Measurements from ENCODE around the gene ATG7.

Gene ATG7

DNA sequence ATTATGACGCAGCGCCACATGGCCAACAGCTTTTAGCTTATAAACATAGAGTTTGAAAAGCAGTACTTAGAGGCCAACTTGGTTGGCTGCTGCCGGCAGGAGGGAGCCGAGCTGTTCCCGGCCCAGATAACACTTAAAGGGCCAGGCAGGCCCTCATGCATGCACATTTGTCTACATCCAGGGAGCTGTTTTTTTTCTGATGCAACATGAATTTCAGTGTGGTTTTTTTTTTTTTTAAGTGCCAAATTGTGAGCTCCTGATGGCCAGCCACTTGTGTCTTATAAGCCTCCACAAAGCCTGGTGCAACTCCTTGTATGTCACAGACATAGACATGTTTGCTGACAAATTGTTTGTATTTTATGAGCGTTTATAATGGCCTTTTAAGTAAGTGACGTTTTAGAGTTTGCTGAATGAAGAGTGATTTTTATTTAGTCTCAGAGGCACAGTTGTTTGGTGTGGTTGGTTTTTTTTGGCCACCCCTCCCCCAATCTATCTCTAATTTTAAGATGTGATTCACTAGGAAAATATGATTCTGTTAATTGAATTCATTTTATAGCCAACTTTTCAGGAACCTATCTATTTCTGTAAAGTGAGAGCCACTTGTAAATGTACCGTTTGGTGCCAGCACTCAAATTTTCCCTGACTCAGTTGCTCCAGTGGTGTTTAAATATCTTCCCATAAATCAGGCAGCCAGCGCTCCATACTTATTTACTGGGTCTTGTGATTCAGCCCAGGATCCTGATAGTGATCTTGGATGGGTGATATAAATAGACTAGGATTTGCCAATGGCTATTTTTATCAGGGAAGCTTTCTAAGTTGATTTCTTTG is 237.2 kb downstream of the ATG7 start (continued):
- TF ChIP-seq TCF7L2 (IDR thresholded peaks at IDR 0.05; ENCODE audit: borderline replicate concordance, low read depth, low read length) (peak; percentile 8; the same call in 1 of the 2 replicates), ZNF121 (tag by site-specific recombination; IDR thresholded peaks at IDR 0.05) (no peak), GLIS2 (tag by site-specific recombination; IDR thresholded peaks at IDR 0.05) (0 out of 2 replicates have a peak, but pooled peaks have one; percentile 21), ZNF114 (tag by site-specific recombination; IDR thresholded peaks at IDR 0.05) (no peak), TRIM28 (IDR thresholded peaks at IDR 0.05; ENCODE audit: borderline replicate concordance, low read length) (no peak), ZNF335 (tag by site-specific recombination; conservative IDR thresholded peaks at IDR 0.05) (peak; percentile 80), ZNF558 (tag by site-specific recombination; IDR thresholded peaks at IDR 0.05) (peak; percentile 83; the same call in 1 of the 2 replicates), ZNF843 (tag by site-specific recombination; IDR thresholded peaks at IDR 0.05) (peak; percentile 91), ZNF416 (tag by site-specific recombination; IDR thresholded peaks at IDR 0.05) (no peak), ZNF670 (tag by site-specific recombination; IDR thresholded peaks at IDR 0.05; ENCODE audit: low read depth) (no peak), ZNF76 (tag by site-specific recombination; IDR thresholded peaks at IDR 0.05; ENCODE audit: borderline replicate concordance, low read depth) (peak; percentile 12; the same call in 1 of the 2 replicates), EGR2 (tag by site-specific recombination; IDR thresholded peaks at IDR 0.05; ENCODE audit: low read depth) (no peak), ZNF561 (tag by site-specific recombination; IDR thresholded peaks at IDR 0.05; ENCODE audit: borderline replicate concordance) (peak; percentile 95), ZNF624 (tag by site-specific recombination; IDR thresholded peaks at IDR 0.05) (no peak), ZNF510 (tag by site-specific recombination; IDR thresholded peaks at IDR 0.05; ENCODE audit: insufficient replicate concordance) (no peak), ZNF184 (tag by site-specific recombination; IDR thresholded peaks at IDR 0.05) (no peak; the same call in 1 of the 2 replicates), SP7 (tag by site-specific recombination; IDR thresholded peaks at IDR 0.05) (peak; percentile 66), OSR2 (tag by site-specific recombination; IDR thresholded peaks at IDR 0.05) (peak; percentile 99), HOXA7 (CRISPR knock-in tag; IDR thresholded peaks at IDR 0.05; ENCODE audit: borderline replicate concordance) (no peak), ZNF341 (tag by site-specific recombination; IDR thresholded peaks at IDR 0.05; ENCODE audit: low read depth) (peak; percentile 93), ZNF16 (tag by site-specific recombination; IDR thresholded peaks at IDR 0.05; ENCODE audit: low read depth) (no peak), ZEB2 (tag by site-specific recombination; IDR thresholded peaks at IDR 0.05) (peak; percentile 99), ZBTB20 (tag by site-specific recombination; IDR thresholded peaks at IDR 0.05) (peak; percentile 77), ZNF324 (tag by site-specific recombination; IDR thresholded peaks at IDR 0.05) (peak; percentile 75; the same call in 1 of the 2 replicates), ZNF133 (tag by site-specific recombination; IDR thresholded peaks at IDR 0.05) (no peak), KLF1 (tag by site-specific recombination; IDR thresholded peaks at IDR 0.05) (peak; percentile 29; the same call in 1 of the 2 replicates)
- TF ChIP-seq, protein P1, sequence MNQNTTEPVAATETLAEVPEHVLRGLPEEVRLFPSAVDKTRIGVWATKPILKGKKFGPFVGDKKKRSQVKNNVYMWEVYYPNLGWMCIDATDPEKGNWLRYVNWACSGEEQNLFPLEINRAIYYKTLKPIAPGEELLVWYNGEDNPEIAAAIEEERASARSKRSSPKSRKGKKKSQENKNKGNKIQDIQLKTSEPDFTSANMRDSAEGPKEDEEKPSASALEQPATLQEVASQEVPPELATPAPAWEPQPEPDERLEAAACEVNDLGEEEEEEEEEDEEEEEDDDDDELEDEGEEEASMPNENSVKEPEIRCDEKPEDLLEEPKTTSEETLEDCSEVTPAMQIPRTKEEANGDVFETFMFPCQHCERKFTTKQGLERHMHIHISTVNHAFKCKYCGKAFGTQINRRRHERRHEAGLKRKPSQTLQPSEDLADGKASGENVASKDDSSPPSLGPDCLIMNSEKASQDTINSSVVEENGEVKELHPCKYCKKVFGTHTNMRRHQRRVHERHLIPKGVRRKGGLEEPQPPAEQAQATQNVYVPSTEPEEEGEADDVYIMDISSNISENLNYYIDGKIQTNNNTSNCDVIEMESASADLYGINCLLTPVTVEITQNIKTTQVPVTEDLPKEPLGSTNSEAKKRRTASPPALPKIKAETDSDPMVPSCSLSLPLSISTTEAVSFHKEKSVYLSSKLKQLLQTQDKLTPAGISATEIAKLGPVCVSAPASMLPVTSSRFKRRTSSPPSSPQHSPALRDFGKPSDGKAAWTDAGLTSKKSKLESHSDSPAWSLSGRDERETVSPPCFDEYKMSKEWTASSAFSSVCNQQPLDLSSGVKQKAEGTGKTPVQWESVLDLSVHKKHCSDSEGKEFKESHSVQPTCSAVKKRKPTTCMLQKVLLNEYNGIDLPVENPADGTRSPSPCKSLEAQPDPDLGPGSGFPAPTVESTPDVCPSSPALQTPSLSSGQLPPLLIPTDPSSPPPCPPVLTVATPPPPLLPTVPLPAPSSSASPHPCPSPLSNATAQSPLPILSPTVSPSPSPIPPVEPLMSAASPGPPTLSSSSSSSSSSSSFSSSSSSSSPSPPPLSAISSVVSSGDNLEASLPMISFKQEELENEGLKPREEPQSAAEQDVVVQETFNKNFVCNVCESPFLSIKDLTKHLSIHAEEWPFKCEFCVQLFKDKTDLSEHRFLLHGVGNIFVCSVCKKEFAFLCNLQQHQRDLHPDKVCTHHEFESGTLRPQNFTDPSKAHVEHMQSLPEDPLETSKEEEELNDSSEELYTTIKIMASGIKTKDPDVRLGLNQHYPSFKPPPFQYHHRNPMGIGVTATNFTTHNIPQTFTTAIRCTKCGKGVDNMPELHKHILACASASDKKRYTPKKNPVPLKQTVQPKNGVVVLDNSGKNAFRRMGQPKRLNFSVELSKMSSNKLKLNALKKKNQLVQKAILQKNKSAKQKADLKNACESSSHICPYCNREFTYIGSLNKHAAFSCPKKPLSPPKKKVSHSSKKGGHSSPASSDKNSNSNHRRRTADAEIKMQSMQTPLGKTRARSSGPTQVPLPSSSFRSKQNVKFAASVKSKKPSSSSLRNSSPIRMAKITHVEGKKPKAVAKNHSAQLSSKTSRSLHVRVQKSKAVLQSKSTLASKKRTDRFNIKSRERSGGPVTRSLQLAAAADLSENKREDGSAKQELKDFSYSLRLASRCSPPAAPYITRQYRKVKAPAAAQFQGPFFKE (tag by site-specific recombination; IDR thresholded peaks at IDR 0.05; ENCODE audit: borderline replicate concordance), result no peak
- TF ChIP-seq, protein P2, sequence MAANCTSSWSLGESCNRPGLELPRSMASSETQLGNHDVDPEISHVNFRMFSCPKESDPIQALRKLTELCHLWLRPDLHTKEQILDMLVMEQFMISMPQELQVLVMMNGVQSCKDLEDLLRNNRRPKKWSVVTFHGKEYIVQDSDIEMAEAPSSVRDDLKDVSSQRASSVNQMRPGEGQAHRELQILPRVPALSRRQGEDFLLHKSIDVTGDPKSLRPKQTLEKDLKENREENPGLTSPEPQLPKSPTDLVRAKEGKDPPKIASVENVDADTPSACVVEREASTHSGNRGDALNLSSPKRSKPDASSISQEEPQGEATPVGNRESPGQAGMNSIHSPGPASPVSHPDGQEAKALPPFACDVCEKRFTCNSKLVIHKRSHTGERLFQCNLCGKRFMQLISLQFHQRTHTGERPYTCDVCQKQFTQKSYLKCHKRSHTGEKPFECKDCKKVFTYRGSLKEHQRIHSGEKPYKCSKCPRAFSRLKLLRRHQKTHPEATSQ (tag by site-specific recombination; IDR thresholded peaks at IDR 0.05), result 0 out of 2 replicates have a peak, but pooled peaks have one; percentile 14
- TF ChIP-seq, protein P3, sequence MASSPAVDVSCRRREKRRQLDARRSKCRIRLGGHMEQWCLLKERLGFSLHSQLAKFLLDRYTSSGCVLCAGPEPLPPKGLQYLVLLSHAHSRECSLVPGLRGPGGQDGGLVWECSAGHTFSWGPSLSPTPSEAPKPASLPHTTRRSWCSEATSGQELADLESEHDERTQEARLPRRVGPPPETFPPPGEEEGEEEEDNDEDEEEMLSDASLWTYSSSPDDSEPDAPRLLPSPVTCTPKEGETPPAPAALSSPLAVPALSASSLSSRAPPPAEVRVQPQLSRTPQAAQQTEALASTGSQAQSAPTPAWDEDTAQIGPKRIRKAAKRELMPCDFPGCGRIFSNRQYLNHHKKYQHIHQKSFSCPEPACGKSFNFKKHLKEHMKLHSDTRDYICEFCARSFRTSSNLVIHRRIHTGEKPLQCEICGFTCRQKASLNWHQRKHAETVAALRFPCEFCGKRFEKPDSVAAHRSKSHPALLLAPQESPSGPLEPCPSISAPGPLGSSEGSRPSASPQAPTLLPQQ (tag by site-specific recombination; IDR thresholded peaks at IDR 0.05), result peak; percentile 97
- TF ChIP-seq, protein P4, sequence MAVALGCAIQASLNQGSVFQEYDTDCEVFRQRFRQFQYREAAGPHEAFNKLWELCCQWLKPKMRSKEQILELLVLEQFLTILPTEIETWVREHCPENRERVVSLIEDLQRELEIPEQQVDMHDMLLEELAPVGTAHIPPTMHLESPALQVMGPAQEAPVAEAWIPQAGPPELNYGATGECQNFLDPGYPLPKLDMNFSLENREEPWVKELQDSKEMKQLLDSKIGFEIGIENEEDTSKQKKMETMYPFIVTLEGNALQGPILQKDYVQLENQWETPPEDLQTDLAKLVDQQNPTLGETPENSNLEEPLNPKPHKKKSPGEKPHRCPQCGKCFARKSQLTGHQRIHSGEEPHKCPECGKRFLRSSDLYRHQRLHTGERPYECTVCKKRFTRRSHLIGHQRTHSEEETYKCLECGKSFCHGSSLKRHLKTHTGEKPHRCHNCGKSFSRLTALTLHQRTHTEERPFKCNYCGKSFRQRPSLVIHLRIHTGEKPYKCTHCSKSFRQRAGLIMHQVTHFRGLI (tag by site-specific recombination; IDR thresholded peaks at IDR 0.05), result peak; percentile 99
